ENCODE measurements around the gene NSG1.

- TF ChIP-seq, protein P1, sequence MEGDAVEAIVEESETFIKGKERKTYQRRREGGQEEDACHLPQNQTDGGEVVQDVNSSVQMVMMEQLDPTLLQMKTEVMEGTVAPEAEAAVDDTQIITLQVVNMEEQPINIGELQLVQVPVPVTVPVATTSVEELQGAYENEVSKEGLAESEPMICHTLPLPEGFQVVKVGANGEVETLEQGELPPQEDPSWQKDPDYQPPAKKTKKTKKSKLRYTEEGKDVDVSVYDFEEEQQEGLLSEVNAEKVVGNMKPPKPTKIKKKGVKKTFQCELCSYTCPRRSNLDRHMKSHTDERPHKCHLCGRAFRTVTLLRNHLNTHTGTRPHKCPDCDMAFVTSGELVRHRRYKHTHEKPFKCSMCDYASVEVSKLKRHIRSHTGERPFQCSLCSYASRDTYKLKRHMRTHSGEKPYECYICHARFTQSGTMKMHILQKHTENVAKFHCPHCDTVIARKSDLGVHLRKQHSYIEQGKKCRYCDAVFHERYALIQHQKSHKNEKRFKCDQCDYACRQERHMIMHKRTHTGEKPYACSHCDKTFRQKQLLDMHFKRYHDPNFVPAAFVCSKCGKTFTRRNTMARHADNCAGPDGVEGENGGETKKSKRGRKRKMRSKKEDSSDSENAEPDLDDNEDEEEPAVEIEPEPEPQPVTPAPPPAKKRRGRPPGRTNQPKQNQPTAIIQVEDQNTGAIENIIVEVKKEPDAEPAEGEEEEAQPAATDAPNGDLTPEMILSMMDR (IDR thresholded peaks at IDR 0.05), result no peak
- TF ChIP-seq EZH2phosphoT487 (IDR thresholded peaks at IDR 0.05) (no peak), EZH2 (IDR thresholded peaks at IDR 0.05) (no peak)
Measured at GRCh38 chr4:4438891-4439290, 52.0 kb downstream of the NSG1 start.
